Activated CD4-positive, alpha-beta T cell treated with anti-CD3 and anti-CD28 coated beads, Interleukin-2, Interleukin-4, amounts not matched to agents 100 ng/mL and 50 ng/mL, durations not matched to agents 16 hours and 8 hours (primary cell): Measurements from ENCODE around the gene C14orf132.
A peak's percentile ranks its signal among the peaks of the same experiment; 100 is the strongest.
"Not testable (repeated sequence)": the region's sequence is repeated elsewhere in the genome, so short reads cannot be mapped to it uniquely, and the experiment has no call there.

Experiments
- DNase-seq: peaks from one replicate; pipeline ENCODE4 v3.0.0-alpha.2; 2020; ENCODE audit warnings: low spot score

Gene C14orf132

GRCh38 chr14:96059519-96060135 is 20.5 kb downstream of the C14orf132 start:
- no peak for DNase-seq

- no peak for DNase-seq
These were observed 21.2 kb downstream of the C14orf132 start for GRCh38 chr14:96060186-96060933.

GRCh38 chr14:96062010-96062409 is 22.8 kb downstream of the C14orf132 start:
- no peak for DNase-seq

GRCh38 chr14:96062506-96062905 is 23.3 kb downstream of the C14orf132 start:
- no peak for DNase-seq

- DNase-seq, result no peak
These were observed 25.7 kb downstream of the C14orf132 start for GRCh38 chr14:96064866-96065265.

GRCh38 chr14:96065661-96066459 is 26.7 kb downstream of the C14orf132 start:
- peak; percentile 4 for DNase-seq

- no peak for DNase-seq
These were observed 27.8 kb downstream of the C14orf132 start for GRCh38 chr14:96066976-96067375.

DNA sequence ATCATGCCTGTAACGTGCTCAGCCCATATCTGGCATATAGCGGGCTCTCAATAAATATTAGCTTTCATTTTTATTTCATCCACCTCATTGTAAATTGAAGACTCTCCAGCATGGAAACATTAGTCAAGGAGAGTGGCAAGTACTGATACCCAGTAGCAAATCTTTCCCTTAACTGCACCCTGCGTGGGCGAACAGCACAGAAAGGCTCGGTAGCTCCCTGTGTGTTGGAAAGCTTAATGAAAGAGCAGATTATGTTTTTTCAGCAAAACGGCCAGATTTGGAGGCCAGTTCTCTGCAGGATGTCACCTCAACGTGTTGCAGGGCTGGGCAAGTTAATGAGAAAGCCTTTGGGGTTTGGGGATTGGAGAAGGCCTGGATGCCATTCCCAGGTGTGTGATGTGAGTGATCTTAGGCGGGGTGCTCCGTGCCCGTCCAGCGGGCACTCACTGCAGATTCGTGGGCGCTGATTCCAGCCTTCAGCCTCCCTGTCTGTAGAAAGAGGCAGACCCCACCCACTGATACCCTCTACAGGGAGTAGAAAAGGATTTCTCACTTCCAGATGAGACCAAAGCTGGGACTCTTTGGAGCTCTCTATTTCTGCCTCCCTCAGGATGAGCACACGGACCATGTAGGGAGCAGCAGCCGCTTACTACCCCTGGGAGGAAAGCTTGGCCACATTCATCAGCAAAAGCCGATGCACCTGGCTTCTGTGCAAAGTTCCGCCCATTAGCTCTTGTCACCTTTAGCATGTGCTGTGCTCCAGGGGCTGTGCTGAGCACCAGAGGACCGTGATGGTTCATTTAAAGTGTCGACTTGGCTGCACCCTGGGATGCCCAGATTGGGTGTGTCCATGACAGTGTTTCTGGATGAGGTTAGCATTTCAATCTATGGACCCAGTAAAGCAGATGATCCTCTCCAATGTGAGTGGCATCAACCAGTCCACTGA is 29.1 kb downstream of the C14orf132 start:
- DNase-seq, result no peak

DNA sequence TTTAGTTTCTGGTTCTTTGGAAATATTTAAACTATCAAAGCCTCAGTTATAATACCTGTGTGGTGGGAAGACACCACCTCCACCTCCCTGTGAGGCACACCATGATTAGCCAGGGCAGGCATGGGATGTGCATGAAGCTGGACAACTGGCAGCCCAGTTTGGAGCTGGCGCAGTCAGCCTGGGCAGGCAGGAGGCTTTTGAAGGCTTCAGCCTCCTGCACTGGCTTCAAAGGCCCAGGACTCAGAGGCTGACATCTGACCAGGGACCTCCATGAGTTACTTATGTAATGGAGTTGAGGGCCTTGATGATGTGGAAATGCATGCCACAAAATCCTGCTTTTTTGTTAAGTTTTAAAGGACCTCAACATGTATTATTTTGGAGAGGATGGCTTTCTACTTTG is 30.3 kb downstream of the C14orf132 start:
- DNase-seq, result no peak

GRCh38 chr14:96071561-96071960 is 32.4 kb downstream of the C14orf132 start:
- no peak for DNase-seq

DNA sequence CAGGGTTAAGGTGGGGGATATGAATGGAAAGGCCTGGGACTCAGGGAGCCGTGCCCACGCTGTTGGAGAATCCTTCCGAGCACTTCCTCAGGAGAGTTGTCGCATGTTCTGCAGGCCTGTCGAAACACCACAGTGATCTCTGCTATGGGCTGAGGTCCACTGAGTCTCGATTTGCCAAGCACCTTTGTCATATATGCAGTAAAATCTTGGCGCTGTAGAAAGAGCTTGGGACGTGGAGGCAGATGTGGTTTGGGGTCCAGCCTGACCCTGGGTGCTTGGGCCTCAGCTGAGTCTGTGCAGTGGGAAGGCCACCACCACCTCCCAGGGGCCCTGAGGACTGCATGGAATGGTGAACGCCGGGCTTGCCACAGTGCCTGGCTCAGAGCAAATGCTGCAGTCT is 32.9 kb downstream of the C14orf132 start:
- DNase-seq, result no peak

DNA sequence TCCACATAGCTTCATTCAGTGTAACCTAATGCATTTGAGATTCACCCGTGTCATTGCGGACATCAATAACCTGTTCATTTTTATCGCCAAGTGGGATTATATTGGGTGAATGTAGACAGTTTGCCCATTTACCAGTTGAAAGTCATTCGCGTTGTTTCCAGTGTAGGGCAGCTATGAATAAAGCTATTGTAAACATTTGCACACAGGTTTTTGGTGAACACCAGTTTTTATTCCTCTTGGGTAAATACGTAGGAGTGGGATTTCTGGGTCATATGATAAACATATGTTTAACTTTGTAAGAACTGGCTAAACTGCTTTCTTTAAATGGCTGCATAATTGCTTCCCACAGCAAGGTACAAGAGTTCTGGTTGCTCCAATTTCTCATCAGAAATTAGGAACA is 33.6 kb downstream of the C14orf132 start:
- DNase-seq, result no peak

GRCh38 chr14:96073260-96074039 is 34.3 kb downstream of the C14orf132 start:
- DNase-seq, result not testable (repeated sequence)

DNA sequence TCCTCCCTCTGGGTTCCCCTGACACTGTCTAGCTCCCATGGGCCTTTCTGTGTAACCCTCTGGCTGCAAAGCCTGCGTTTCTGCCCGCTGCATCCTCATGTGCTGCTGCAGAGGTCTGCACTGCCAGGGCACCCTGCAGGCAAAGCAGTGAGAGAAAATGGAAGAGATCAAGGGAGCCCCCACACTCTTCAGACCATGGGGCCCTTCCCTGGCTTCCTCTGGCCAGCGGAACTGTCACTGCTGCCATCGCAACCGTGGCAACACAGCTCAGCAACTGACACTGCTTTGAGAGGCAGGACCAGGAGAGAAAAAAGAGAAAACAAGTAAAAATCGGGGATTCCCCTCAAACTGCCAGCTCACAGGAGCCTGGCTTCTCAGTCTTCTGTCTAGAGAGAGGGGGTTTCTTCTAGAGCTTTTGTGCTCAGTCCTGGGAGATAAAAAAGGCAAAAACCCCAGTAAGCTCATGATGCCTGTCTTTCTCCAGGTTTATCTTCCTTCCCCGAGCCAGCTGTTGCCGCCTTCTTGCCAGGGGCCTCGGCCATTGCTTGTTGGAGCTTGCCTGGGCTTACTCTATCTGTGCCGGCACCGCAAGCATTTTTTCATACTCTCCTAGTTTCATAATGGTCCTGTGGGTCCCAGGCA is 38.9 kb downstream of the C14orf132 start:
- no peak for DNase-seq

DNA sequence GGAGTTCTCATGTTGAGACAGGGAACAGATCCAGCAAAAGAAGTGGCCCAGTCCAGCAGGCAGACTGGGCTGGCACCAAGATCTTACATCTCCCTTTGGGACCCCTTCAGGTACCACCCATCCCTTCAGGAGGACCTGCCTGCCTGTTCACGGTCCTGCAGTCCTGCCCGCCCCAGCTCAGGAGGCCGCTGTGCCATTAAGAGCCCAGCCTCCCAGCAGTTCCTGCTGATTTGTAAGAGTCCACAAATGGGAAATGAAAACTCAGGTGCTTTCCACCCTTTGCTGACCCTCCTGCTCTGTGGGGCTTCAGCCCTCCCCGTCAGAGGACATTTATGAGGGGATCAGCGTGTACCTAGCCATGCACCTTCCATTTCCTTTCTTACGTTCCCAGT is 39.5 kb downstream of the C14orf132 start:
- DNase-seq, result no peak

- no peak for DNase-seq
These were observed 39.9 kb downstream of the C14orf132 start for GRCh38 chr14:96079066-96079465.

- no peak for DNase-seq
These were observed 41.4 kb downstream of the C14orf132 start for GRCh38 chr14:96080571-96080970.

- no peak for DNase-seq
These were observed 42.1 kb downstream of the C14orf132 start for GRCh38 chr14:96081224-96081623.

DNA sequence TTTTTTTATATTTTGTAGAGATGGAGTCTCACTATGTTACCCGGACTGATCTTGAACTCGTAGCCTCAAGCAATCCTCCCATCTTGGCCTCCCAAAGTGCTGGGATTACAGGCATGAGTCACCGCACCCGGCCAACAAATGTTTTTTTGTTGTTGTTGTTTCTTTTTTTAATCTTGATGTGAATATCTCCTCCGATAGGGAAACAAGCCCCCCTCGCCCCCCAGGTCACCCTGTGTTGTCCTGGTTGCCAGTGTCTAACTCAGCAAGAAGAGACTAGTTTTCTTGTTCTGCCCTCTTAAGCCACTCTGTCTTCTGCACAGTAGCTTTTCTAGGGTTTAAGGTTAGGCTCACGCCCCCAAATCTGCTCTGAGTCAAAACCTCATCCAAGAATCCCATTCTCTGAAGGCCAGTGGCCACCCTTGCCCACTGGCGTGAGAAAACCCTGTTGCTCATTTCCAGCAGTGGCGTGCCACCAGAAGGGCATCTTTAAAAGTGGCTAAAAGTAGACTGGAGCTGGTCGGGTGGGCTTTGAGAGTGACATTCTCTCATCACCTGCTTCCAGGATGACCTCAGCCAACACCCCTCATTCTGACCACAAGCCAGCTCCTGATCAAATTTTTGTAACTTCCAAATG is 42.7 kb downstream of the C14orf132 start:
- DNase-seq, result no peak
